Measurements from ENCODE around the gene RNF146.

RNF146 gene

DNA sequence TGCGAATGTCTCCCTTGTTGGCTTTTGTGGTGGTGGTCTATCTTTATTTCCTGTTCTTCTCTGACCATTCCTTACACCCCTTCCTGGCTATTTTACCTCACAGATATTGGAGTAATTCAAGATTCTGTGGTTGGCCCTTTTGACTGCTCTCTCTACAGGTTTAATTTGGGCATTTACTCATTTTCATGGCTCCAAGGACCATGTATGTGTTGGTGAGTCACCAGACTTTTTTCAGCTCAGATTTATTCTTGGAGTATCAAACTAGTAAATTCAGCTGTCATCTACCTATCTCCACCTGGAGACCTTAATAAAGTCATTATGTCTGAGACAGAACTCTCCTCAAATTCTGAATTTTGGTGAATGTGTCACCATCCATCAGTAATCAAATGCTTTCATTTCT, 15.5 kb downstream of the RNF146 start:
- no peak overlapping the region for H3K4me3 ChIP-seq (ENCODE audit: low read depth, low read length)
- TF ChIP-seq, protein P1, sequence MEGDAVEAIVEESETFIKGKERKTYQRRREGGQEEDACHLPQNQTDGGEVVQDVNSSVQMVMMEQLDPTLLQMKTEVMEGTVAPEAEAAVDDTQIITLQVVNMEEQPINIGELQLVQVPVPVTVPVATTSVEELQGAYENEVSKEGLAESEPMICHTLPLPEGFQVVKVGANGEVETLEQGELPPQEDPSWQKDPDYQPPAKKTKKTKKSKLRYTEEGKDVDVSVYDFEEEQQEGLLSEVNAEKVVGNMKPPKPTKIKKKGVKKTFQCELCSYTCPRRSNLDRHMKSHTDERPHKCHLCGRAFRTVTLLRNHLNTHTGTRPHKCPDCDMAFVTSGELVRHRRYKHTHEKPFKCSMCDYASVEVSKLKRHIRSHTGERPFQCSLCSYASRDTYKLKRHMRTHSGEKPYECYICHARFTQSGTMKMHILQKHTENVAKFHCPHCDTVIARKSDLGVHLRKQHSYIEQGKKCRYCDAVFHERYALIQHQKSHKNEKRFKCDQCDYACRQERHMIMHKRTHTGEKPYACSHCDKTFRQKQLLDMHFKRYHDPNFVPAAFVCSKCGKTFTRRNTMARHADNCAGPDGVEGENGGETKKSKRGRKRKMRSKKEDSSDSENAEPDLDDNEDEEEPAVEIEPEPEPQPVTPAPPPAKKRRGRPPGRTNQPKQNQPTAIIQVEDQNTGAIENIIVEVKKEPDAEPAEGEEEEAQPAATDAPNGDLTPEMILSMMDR (conservative IDR thresholded peaks at IDR 0.05; ENCODE audit: low read depth, low read length) = no peak
- no peak for DNase-seq (ENCODE audit: low read depth)

DNA sequence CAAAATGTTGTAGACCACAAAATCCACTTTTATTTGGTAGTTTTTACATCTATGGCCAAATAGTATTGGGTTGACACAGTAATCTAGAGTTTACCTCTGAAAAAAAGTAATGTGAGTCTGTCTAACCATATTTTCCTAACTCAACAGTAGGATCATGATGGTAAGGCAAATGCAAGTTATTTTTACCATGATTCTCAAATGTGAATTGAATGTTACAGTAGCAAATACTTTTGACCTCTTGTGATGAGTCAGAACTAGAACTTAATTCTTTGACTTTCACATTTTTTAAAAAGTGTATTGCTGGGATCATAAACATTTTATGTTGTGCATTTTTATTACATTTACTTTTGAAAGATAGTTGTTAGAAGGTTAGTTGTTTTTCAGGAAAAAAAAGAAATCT, 22.0 kb downstream of the RNF146 start:
- TF ChIP-seq, protein P1 (conservative IDR thresholded peaks at IDR 0.05; ENCODE audit: low read depth, low read length) = no peak
- no peak overlapping the region for H3K4me3 ChIP-seq (ENCODE audit: low read depth, low read length)
- DNase-seq (ENCODE audit: low read depth) = peak; percentile 66

DNA sequence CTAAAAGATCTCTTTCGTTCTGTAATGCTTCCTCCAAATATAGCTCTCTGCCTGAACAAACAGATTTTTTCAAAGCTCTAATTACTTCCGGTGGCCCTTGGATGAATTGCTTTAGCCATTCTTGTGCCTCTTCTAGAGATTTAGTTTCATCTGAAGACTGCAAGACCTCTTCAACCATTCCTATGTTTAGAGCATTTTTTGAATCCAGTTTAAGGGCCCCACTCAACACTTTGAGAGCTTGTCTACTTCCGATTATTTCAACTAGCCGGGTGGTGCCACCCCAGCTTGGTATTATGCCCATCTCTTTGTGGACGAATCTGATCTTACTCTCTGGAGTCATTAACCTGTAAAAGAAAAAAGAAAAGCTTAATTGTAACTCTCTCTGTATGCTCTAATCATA, 23.3 kb downstream of the RNF146 start:
- TF ChIP-seq, protein P1 (conservative IDR thresholded peaks at IDR 0.05; ENCODE audit: low read depth, low read length) = no peak
- DNase-seq (ENCODE audit: low read depth) = no peak
- H3K4me3 ChIP-seq (ENCODE audit: low read depth, low read length) = no peak overlapping the region

DNA sequence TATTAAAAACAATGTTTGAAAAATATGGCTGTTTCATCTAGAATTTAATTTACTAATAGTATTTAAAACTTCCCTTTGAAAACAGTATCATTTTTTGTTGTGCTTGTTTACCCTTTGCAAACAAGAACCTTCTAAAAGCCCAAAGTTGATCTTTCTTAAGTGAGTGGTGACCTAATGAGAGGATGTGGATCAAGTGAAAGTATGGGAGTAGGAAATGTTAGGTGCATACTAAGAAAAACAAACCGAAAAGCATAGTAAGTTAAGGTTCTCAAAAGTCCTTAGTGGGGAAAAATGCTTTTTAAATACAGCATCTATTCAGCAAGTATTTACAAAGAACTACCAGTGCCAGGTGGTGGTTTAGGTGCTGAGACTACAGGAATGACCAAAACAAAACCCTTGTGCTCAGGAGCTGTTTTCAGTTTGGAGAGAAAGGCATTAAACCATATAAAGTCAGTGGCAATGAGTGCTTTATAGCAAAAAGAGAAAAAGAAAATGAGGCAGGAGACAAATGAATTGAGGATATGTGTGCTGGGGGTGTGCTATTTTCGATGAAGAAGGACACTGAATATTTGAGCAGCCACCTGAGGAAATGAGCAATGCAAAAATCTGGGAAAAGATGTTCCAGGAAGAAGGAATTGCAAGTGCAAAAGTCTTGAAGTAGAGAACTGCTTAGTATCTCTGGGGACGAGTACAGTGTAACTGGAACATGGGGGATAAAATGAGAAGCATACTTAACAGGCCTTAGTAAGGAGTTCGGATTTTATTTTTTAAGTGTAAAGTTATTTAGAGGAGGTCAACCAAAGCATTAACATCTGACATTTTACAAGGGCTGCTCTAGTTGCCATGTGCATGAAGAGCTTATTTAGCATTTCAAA, 24.0 kb downstream of the RNF146 start:
- H3K4me3 ChIP-seq (ENCODE audit: low read depth, low read length) = no peak overlapping the region
- DNase-seq (ENCODE audit: low read depth) = no peak
- TF ChIP-seq, protein P1 (conservative IDR thresholded peaks at IDR 0.05; ENCODE audit: low read depth, low read length) = no peak

DNA sequence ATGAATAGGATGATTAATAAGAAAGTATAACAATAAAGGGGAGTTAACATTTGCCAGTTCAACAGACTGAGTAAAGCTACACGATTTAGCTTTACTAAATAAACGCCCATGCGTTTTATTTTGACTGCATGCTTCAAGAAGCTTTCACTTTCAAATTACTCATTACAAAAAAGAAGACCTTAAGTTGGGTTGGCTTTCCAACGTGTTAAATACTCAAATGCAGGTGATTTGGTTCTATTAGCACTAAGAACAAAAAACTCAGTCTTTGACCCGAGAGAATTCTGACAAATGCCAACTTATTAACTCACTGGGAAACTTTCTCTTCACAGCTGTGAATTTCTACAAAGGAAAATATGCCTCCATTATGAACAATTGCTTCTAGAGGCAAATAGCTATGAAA, 24.8 kb downstream of the RNF146 start:
- H3K4me3 ChIP-seq (ENCODE audit: low read depth, low read length) = no peak overlapping the region
- TF ChIP-seq, protein P1 (conservative IDR thresholded peaks at IDR 0.05; ENCODE audit: low read depth, low read length) = no peak
- DNase-seq (ENCODE audit: low read depth) = no peak

DNA sequence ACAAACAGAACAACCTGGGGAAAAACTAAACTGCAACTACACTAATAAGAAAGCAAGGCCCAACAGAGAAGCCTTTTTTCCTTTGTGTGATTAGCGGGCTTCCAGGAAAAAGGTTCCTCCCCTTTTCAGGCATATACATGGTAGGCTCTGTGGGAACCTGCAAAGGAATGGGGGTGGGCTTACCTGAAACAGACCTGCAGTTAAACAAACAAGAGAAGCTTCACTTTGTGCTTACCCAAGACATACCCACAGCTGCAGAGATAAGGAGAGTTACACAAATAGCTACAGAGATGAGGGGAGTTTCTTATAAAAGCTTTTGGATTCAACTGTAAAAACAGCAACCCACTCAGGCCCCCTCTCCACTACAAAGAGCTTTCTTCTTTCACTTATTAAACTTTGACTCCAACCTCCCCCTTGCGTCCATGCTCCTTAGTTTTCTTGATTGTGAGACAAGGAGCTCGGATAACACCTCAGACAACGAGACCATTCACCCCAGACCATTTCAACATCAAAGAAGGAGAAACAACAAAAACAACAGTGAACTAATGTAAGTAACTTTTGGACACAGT, 30.9 kb downstream of the RNF146 start:
- TF ChIP-seq, protein P1 (conservative IDR thresholded peaks at IDR 0.05; ENCODE audit: low read depth, low read length) = no peak
- no peak for DNase-seq (ENCODE audit: low read depth)
- H3K4me3 ChIP-seq (ENCODE audit: low read depth, low read length) = no peak overlapping the region

All from choroid plexus epithelial cell (primary cell).